K562 (cell line): ENCODE measurements around the gene GPX6. TPM values are rescaled to one million over a fixed set of nuclear protein-coding genes. Genes with fewer than 3 reads are reported as not detected.

Experiments
- AFF1 ChIP-seq, 2 experiments: fragments of 450-650 bp; IDR thresholded peaks; 2 replicates each; pipeline ENCODE4 v1.6.1; 2018; ENCODE audit warnings: mild to moderate bottlenecking in 2 of 2, low read depth in 1 of 2; ENCODE audit not compliant: partially characterized antibody in 2 of 2
- ASH1L ChIP-seq: fragments of 450-650 bp; IDR thresholded peaks from 2 replicates; pipeline ENCODE4 v1.6.1; 2018; ENCODE audit warnings: borderline replicate concordance, mild to moderate bottlenecking, low read depth; ENCODE audit not compliant: partially characterized antibody
- CREB3 ChIP-seq: fragments of 450-650 bp; conservative IDR thresholded peaks from 2 replicates; pipeline ENCODE4 v1.6.1; 2016; ENCODE audit warnings: missing genetic modification characterization, low read depth, mild to moderate bottlenecking, missing compliant biosample characterization, moderate library complexity
- DMBX1 ChIP-seq: fragments of 250-450 bp; sonication (Bioruptor Pico); IDR thresholded peaks from 2 replicates; pipeline ENCODE4 v1.8.0; 2022; ENCODE audit warnings: inconsistent platforms, mild to moderate bottlenecking, moderate library complexity, borderline replicate concordance
- EZH2 ChIP-seq: IDR thresholded peaks from 2 replicates; pipeline ENCODE4 v1.6.1; 2012; ENCODE audit warnings: low read depth, mild to moderate bottlenecking, inconsistent platforms, low read length, borderline replicate concordance
- FOXM1 ChIP-seq, 2 experiments: fragments of 450-650 bp in 1 of 2; sonication (generic) in 1 of 2; formaldehyde crosslinking in 1 of 2; IDR thresholded peaks; 2 replicates each; pipeline versions ENCODE4 v1.6.1 to v1.9.0; 2017 to 2022; ENCODE audit warnings: low read depth in 2 of 2, mild to moderate bottlenecking in 2 of 2, missing genetic modification reagents in 1 of 2, moderate library complexity in 1 of 2
- FOXP4 ChIP-seq: sonication (generic); formaldehyde crosslinking; IDR thresholded peaks from 2 replicates; pipeline ENCODE4 v1.8.0; 2022; ENCODE audit warnings: mild to moderate bottlenecking, missing genetic modification reagents, borderline replicate concordance
- KHSRP ChIP-seq: fragments of 450-650 bp; IDR thresholded peaks from 2 replicates; pipeline ENCODE4 v1.6.1; 2017
- MXI1 ChIP-seq: IDR thresholded peaks from 2 replicates; pipeline ENCODE4 v1.6.1; 2011; ENCODE audit warnings: low read depth, mild to moderate bottlenecking, improper control_type of control experiment, low read length
- PHF20 ChIP-seq: fragments of 450-650 bp; IDR thresholded peaks from 2 replicates; pipeline ENCODE4 v1.6.1; 2018; ENCODE audit not compliant: partially characterized antibody
- SNRNP70 ChIP-seq: fragments of 200-400 bp; formaldehyde crosslinking; optimal IDR thresholded peaks from 2 replicates; pipeline ENCODE3; 2017; ENCODE audit warnings: low read depth, low read length
- SRF ChIP-seq, 2 experiments: fragments of 250-450, 450-650 bp in 1 of 2; sonication (Bioruptor Pico) in 1 of 2; sonication (generic) in 1 of 2; formaldehyde crosslinking; IDR thresholded peaks; 2 replicates each; pipeline versions ENCODE4 v1.5.0 to v1.5.1; 2020 to 2022; ENCODE audit warnings: mild to moderate bottlenecking in 1 of 2, missing genetic modification reagents in 1 of 2
- SRSF9 ChIP-seq: fragments of 200-400 bp; formaldehyde crosslinking; IDR thresholded peaks from 2 replicates; pipeline ENCODE4 v1.6.1; 2017; ENCODE audit warnings: low read depth, low read length, borderline replicate concordance
- TSC22D4 ChIP-seq: fragments of 450-650 bp; IDR thresholded peaks from 2 replicates; pipeline ENCODE4 v1.6.1; 2016; ENCODE audit warnings: missing genetic modification characterization, missing biosample characterization, control low read depth
- ZNF512 ChIP-seq: IDR thresholded peaks from 2 replicates; pipeline ENCODE4 v1.6.1; 2016; ENCODE audit warnings: missing genetic modification characterization, missing compliant biosample characterization
- polyA plus RNA-seq, 8 experiments: library from polyadenylated mRNA; depleted of rRNA in 4 of 8; stranded (reverse) in 5 of 8; unstranded in 3 of 8; fragments of >200 nt; fragmentation: Nextera tagmentation in 2 of 8; fragmentation: Illumina TruSeq in 1 of 8; extraction: Ambion mirVana in 2 of 8; extraction: Trizol in 1 of 8; gene quantifications; 2 replicates each; pipeline versions ENCODE4 v1.2.1 to v1.2.3, GENCODE V29; 2011 to 2014; ENCODE audit warnings: inconsistent platforms in 1 of 8, missing spikeins in 1 of 8
- total RNA-seq, 7 experiments: library from RNA; depleted of rRNA in 6 of 7; stranded (reverse); fragments of >200 nt in 6 of 7; fragmentation: Illumina TruSeq in 2 of 7; extraction: Trizol in 2 of 7; gene quantifications; 2 replicates each; pipeline versions ENCODE4 v1.2.1 to v1.2.3, GENCODE V29; 2011 to 2021; ENCODE audit warnings: low replicate concordance in 1 of 7

Gene GPX6
- total and polyA plus RNA-seq, 9 of the 15 experiments (the other 6 are each of a cell fraction or from before 2014, with no cell fraction given), result not detected

GRCh38 chr6:28553986-28554881 lies 38.6 kb upstream of the GPX6 start (continued):
- TF ChIP-seq FOXP4 (CRISPR knock-in tag), result 0 out of 2 replicates have a peak, but pooled peaks have one; percentile 7
- no peak for TF ChIP-seq SRSF9
- TF ChIP-seq KHSRP, result no peak
- peak; percentile 62; the same call in 1 of the 2 replicates for TF ChIP-seq DMBX1 (CRISPR knock-in tag)
- TF ChIP-seq CREB3 (tag), result peak; percentile 91
- TF ChIP-seq SNRNP70, result no peak
- peak; percentile 52 to 59 for TF ChIP-seq AFF1 (IDR thresholded peaks at IDR 0.05; ENCODE audit: low read depth in 1 of 2, partially characterized antibody in 2 of 2)
- no peak for TF ChIP-seq EZH2
- no peak for TF ChIP-seq TSC22D4 (tag)
- TF ChIP-seq FOXM1 (IDR thresholded peaks at IDR 0.05; ENCODE audit: low read depth), result peak; percentile 40
- no peak for TF ChIP-seq FOXM1 (CRISPR knock-in tag; IDR thresholded peaks at IDR 0.05; ENCODE audit: low read depth)
- no peak for TF ChIP-seq PHF20
- TF ChIP-seq ZNF512 (tag), result no peak
- 0 out of 2 replicates have a peak, but pooled peaks have one; percentile 45 for TF ChIP-seq MXI1
- no peak for TF ChIP-seq ASH1L
- TF ChIP-seq SRF (CRISPR knock-in tag; IDR thresholded peaks at IDR 0.05), result peak in 1 of 2 experiments; percentile 57; a peak in 1 of 4 replicates
